H1 (cell line): ENCODE results near the gene NEDD8. TPM values are rescaled to one million over a fixed set of nuclear protein-coding genes. Genes with fewer than 3 reads are reported as not detected.

Source experiments
- CTCF ChIA-PET: fragments of 300-600 bp; sonication (Branson Sonifier 250); formaldehyde crosslinking; loops from one replicate; lab custom pipeline; 2021; ENCODE audit not compliant: partially characterized antibody; lab: Charles Lee
- POLR2A ChIA-PET: fragments of 300-600 bp; sonication (Branson Sonifier 250); formaldehyde crosslinking; loops from one replicate; lab custom pipeline; 2021; ENCODE audit warnings: inconsistent platforms; ENCODE audit not compliant: partially characterized antibody; lab: Charles Lee
- DNase-seq, 2 experiments: peaks; one replicate each; pipeline versions ENCODE4 v3.0.0 to v3.0.0-alpha.2; 2010 to 2022; ENCODE audit warnings: low spot score in 2 of 2, low read depth in 1 of 2, mixed read lengths in 1 of 2
- FAIRE-seq: peaks from 2 replicates; lab custom pipeline; 2011; peaks lifted over from hg19 to GRCh38; lab: Jason Lieb, UNC
- H2AFZ ChIP-seq: 2 replicates; pipeline ENCODE4 v1.8.1; 2012; ENCODE audit warnings: low read length, inconsistent platforms
- H2AK5ac ChIP-seq: 2 replicates; pipeline ENCODE4 v1.6.1; 2013; ENCODE audit warnings: low read depth, low read length
- H2BK120ac ChIP-seq: replicated peaks from 2 replicates; pipeline ENCODE3; 2013; ENCODE audit warnings: low read depth, low read length, inconsistent platforms
- H2BK12ac ChIP-seq: 2 replicates; pipeline ENCODE4 v1.6.1; 2013; ENCODE audit warnings: low read depth, low read length
- H2BK15ac ChIP-seq: 2 replicates; pipeline ENCODE4 v1.6.1; 2013; ENCODE audit warnings: low read length
- H2BK20ac ChIP-seq: 2 replicates; pipeline ENCODE4 v1.6.1; 2013; ENCODE audit warnings: low read length
- H2BK5ac ChIP-seq: 2 replicates; pipeline ENCODE4 v1.6.1; 2013; ENCODE audit warnings: low read depth, low read length
- H3K14ac ChIP-seq: 2 replicates; pipeline ENCODE4 v1.6.1; 2013; ENCODE audit warnings: inconsistent platforms; ENCODE audit not compliant: insufficient read length
- H3K18ac ChIP-seq: 2 replicates; pipeline ENCODE4 v1.6.1; 2013; ENCODE audit warnings: low read length; ENCODE audit errors: extremely low read depth
- H3K23ac ChIP-seq: 2 replicates; pipeline ENCODE4 v1.6.1; 2013; ENCODE audit warnings: inconsistent platforms; ENCODE audit not compliant: insufficient read length
- H3K23me2 ChIP-seq: 2 replicates; pipeline ENCODE4 v1.6.1; 2013; ENCODE audit warnings: low read depth, low read length
- H3K27ac ChIP-seq: 2 replicates; pipeline ENCODE4 v1.6.1; 2011; ENCODE audit warnings: low read depth, low read length, inconsistent platforms
- H3K27me3 ChIP-seq, 4 experiments: replicated peaks in 1 of 4; 1 replicate in 1 of 4; 2 replicates in 3 of 4; pipeline versions ENCODE4 v1.6.1 to v1.8.1; 2011 to 2013; ENCODE audit warnings: low read length in 3 of 4, mild to moderate bottlenecking in 3 of 4, inconsistent platforms in 2 of 4, mixed read lengths in 2 of 4, moderate library complexity in 1 of 4; ENCODE audit not compliant: control insufficient read depth in 3 of 4, insufficient read depth in 3 of 4; ENCODE audit errors: extremely low read depth in 1 of 4
- H3K36me3 ChIP-seq, 4 experiments: 2 replicates each; pipeline versions ENCODE4 v1.6.1 to v1.8.1; 2011 to 2013; ENCODE audit warnings: mild to moderate bottlenecking in 4 of 4, low read length in 3 of 4, moderate library complexity in 2 of 4, control low read depth in 1 of 4, inconsistent platforms in 1 of 4; ENCODE audit not compliant: insufficient read depth in 4 of 4, control insufficient read depth in 2 of 4
- H3K4ac ChIP-seq: replicated peaks from 2 replicates; pipeline ENCODE3; 2013; ENCODE audit warnings: low read length, low read depth, mixed read lengths, inconsistent platforms; ENCODE audit not compliant: insufficient read length
- H3K4me1 ChIP-seq, 4 experiments: replicated peaks in 1 of 4; 1 replicate in 1 of 4; 2 replicates in 3 of 4; pipeline versions ENCODE4 v1.6.1 to v1.8.1; 2011 to 2013; ENCODE audit warnings: low read length in 3 of 4, inconsistent platforms in 2 of 4, mixed read lengths in 1 of 4; ENCODE audit not compliant: insufficient read depth in 4 of 4, control insufficient read depth in 3 of 4
- H3K4me2 ChIP-seq, 2 experiments: 2 replicates each; pipeline versions ENCODE4 v1.6.1 to v1.8.1; 2011 to 2013; ENCODE audit warnings: low read depth in 2 of 2, low read length in 2 of 2, control low read depth in 1 of 2, inconsistent platforms in 1 of 2, mild to moderate bottlenecking in 1 of 2; ENCODE audit not compliant: insufficient read depth in 1 of 2
- H3K4me3 ChIP-seq, 4 experiments: fragments of 200-600, 300-600 bp in 1 of 4; sonication (generic), shearing (Covaris generic), sonication (Bioruptor Twin) in 1 of 4; 2 replicates each; pipeline versions ENCODE4 v1.5.1 to v1.8.1; 2011 to 2016; ENCODE audit warnings: low read length in 4 of 4, low read depth in 3 of 4, control low read depth in 2 of 4, inconsistent platforms in 2 of 4, mild to moderate bottlenecking in 2 of 4, mixed read lengths in 1 of 4, moderate library complexity in 1 of 4; ENCODE audit not compliant: insufficient read depth in 2 of 4; ENCODE audit errors: extremely low read depth in 1 of 4
- H3K56ac ChIP-seq: replicated peaks from 2 replicates; pipeline ENCODE3; 2013; ENCODE audit warnings: low read depth, mild to moderate bottlenecking, mixed read lengths, low read length, inconsistent platforms; ENCODE audit not compliant: insufficient read length
- H3K79me1 ChIP-seq: 2 replicates; pipeline ENCODE4 v1.6.1; 2013; ENCODE audit warnings: low read depth, low read length, control low read depth
- H3K79me2 ChIP-seq, 2 experiments: 2 replicates each; pipeline versions ENCODE4 v1.6.1 to v1.8.1; 2012 to 2013; ENCODE audit warnings: low read length in 2 of 2, mild to moderate bottlenecking in 2 of 2, inconsistent platforms in 1 of 2; ENCODE audit not compliant: insufficient read depth in 2 of 2, control insufficient read depth in 1 of 2
- H3K9ac ChIP-seq, 4 experiments: replicated peaks in 1 of 4; 1 replicate in 1 of 4; 2 replicates in 3 of 4; pipeline versions ENCODE4 v1.6.1 to v1.8.1; 2011 to 2013; ENCODE audit warnings: low read depth in 3 of 4, low read length in 3 of 4, control low read depth in 2 of 4, mild to moderate bottlenecking in 2 of 4, moderate library complexity in 2 of 4, inconsistent platforms in 1 of 4; ENCODE audit errors: extremely low read depth in 1 of 4
- H3K9me3 ChIP-seq, 2 experiments: 2 replicates each; pipeline versions ENCODE4 v1.6.1 to v1.8.1; 2012 to 2013; ENCODE audit warnings: mild to moderate bottlenecking in 2 of 2, moderate library complexity in 2 of 2, control low read depth in 1 of 2, inconsistent platforms in 1 of 2, low read depth in 1 of 2, low read length in 1 of 2, mixed read lengths in 1 of 2; ENCODE audit not compliant: insufficient read depth in 2 of 2
- H4K20me1 ChIP-seq, 2 experiments: replicated peaks in 1 of 2; 2 replicates each; pipeline versions ENCODE3 to v1.8.1; 2011 to 2013; ENCODE audit warnings: inconsistent platforms in 2 of 2, low read length in 2 of 2, mild to moderate bottlenecking in 1 of 2; ENCODE audit not compliant: insufficient read depth in 2 of 2, control insufficient read depth in 1 of 2
- H4K5ac ChIP-seq: 2 replicates; pipeline ENCODE4 v1.6.1; 2013; ENCODE audit warnings: low read length, low read depth, mixed read lengths, inconsistent platforms; ENCODE audit not compliant: insufficient read length
- H4K8ac ChIP-seq: 2 replicates; pipeline ENCODE4 v1.8.0; 2013; ENCODE audit warnings: mild to moderate bottlenecking, moderate library complexity, low read length, inconsistent platforms; ENCODE audit not compliant: insufficient read depth; ENCODE audit errors: extremely low read depth
- H4K91ac ChIP-seq: replicated peaks from 2 replicates; pipeline ENCODE3; 2013; ENCODE audit warnings: low read length, mixed read lengths, inconsistent platforms; ENCODE audit not compliant: insufficient read length
- KDM5A ChIP-seq: fragments of 200-600 bp; IDR thresholded peaks from 2 replicates; pipeline ENCODE4 v1.7.1; 2012; ENCODE audit warnings: mild to moderate bottlenecking, low read length, inconsistent platforms, mixed read lengths
- POLR2AphosphoS5 ChIP-seq: IDR thresholded peaks from 2 replicates; pipeline ENCODE4 v1.6.1; 2011; ENCODE audit warnings: low read depth, low read length
- SIN3A ChIP-seq, 2 experiments: IDR thresholded peaks in 1 of 2; conservative IDR thresholded peaks in 1 of 2; 2 replicates each; pipeline ENCODE4 v1.6.1; 2011 to 2012; ENCODE audit warnings: low read length in 2 of 2, improper control_type of control experiment in 1 of 2, low read depth in 1 of 2, mild to moderate bottlenecking in 1 of 2
- SUZ12 ChIP-seq: fragments of 200-600 bp; sonication (generic); IDR thresholded peaks from 2 replicates; pipeline ENCODE4 v1.6.1; 2012; ENCODE audit warnings: mild to moderate bottlenecking, inconsistent platforms, low read length, moderate library complexity, mixed read lengths
- TEAD4 ChIP-seq: IDR thresholded peaks from 2 replicates; pipeline ENCODE4 v1.6.1; 2012; ENCODE audit warnings: low read depth, low read length, inconsistent platforms, mixed read lengths
- WGBS, 2 experiments: shearing (Covaris generic) in 1 of 2; methylation state at CpG; one replicate each; pipeline versions ENCODE4 v1.1.6 to v1.1.7; 2013 to 2015; ENCODE audit warnings: low lambda C conversion rate in 2 of 2, mixed read lengths in 2 of 2, inconsistent platforms in 1 of 2, low coverage in 1 of 2, missing lambda C conversion rate in 1 of 2; ENCODE audit not compliant: insufficient replicate concordance in 2 of 2, insufficient coverage in 1 of 2, insufficient read length in 1 of 2; ENCODE audit errors: extremely low coverage in 1 of 2, missing lambda C conversion rate in 1 of 2; 5-methylcytosine and 5-hydroxymethylcytosine counted together
- polyA plus RNA-seq, 7 experiments: library from polyadenylated mRNA; depleted of rRNA in 3 of 7; stranded (reverse) in 5 of 7; unstranded in 2 of 7; fragments of >200 nt in 5 of 7; fragments of 200-250 nt in 2 of 7; gene quantifications; 1 replicate in 5 of 7; 2 replicates in 1 of 7; 4 replicates in 1 of 7; pipeline versions ENCODE4 v1.2.1 to v1.2.3, GENCODE V29; 2011 to 2013; ENCODE audit warnings: missing spikeins in 2 of 7, mixed read lengths in 2 of 7
- total RNA-seq: library from RNA; stranded (reverse); fragmentation: NEBNext Ultra II Directional; extraction: Animal tissue kit (Norgen Biotek cat#: 25700); gene quantifications from 2 replicates; pipeline ENCODE4 v1.2.1, GENCODE V29; 2021
- TF ChIP-seq, protein P1 (sequence below): IDR thresholded peaks from 2 replicates; pipeline ENCODE4 v1.6.1; 2011; ENCODE audit warnings: low read depth, mild to moderate bottlenecking, low read length; ENCODE audit not compliant: insufficient read depth
- TF ChIP-seq, protein P2 (sequence below): IDR thresholded peaks from 2 replicates; pipeline ENCODE4 v1.6.1; 2012; ENCODE audit warnings: inconsistent platforms

The NEDD8 gene
- total and polyA plus RNA-seq, 2 of the 8 experiments (the other 6 are each of a cell fraction or from before 2014, with no cell fraction given) = 253 to 317 TPM

DNA sequence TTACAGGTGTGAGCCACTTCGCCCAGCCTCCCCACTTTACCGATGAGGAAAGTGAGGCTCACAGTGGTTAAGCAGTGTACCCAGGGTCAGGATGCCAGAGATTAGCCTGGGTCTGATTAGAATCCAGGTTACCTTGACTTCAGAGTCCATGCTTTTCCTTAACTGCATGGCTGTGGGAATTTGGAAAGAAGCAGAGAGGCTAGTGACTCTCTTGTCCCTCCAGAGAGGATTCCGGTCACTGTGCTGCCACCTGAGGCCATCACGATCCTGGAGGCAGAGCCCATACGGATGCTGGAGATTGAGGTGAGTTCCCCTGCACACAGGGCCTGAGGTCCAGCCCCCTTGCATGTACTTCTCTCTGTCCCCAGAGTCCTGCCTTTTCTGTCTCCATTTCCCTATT is 55.6 kb downstream of the NEDD8 start:
- Histone ChIP-seq H2AK5ac (no peak overlapping the region), H4K91ac (no peak overlapping the region), H4K20me1 (peaks cover 2 to 15% of the 10 kb centered on the region in 2 experiments), H2BK12ac (no peak overlapping the region), H3K79me2 (no peaks in the 10 kb centered on the region), H3K23me2 (peaks cover 5% of the 10 kb centered on the region; the same call in 1 of the 2 replicates), H3K4ac (no peak overlapping the region), H2BK20ac (no peak overlapping the region), H2BK15ac (no peak overlapping the region), H3K27ac (no peak overlapping the region), H3K79me1 (no peaks in the 10 kb centered on the region), H3K18ac (no peak overlapping the region), H3K4me1 (peaks cover 0 to 9% (median 7%) of the 10 kb centered on the region in 4 experiments; a peak in 4 of 7 replicates), H3K4me3 (no peak overlapping the region), H2BK5ac (no peak overlapping the region), H3K9me3 (no peaks in the 10 kb centered on the region), H3K9ac (no peak overlapping the region), H3K27me3 (no peaks in the 10 kb centered on the region), H3K4me2 (no peak overlapping the region), H3K56ac (no peak overlapping the region), H4K5ac (no peak overlapping the region), H3K14ac (no peak overlapping the region), H4K8ac (no peak overlapping the region), H2BK120ac (no peak overlapping the region), H3K36me3 (peaks cover 10 to 29% (median 28%) of the 10 kb centered on the region in 4 experiments), H3K23ac (no peak overlapping the region), H2AFZ (no peak overlapping the region)
- 93% methylated on average over 5 of the region's 5 CpGs; no CpG with 5 or more reads in 1 of the 2 experiments for WGBS, 2 experiments
- CTCF ChIA-PET = interaction anchor here (1.0 to 1.1 kb wide), 3 partner anchors 65 to 126 kb away, joined by 3 to 4 read pairs (median 3); no protein-coding TSS in a partner anchor
- FAIRE-seq = no peak
- DNase-seq = no peak
- TF ChIP-seq SIN3A (conservative IDR thresholded peaks at IDR 0.05 in 1 of 2, IDR thresholded peaks at IDR 0.05 in 1 of 2; ENCODE audit: low read depth in 1 of 2, low read length in 2 of 2) (no peak), KDM5A (no peak), TEAD4 (no peak), SUZ12 (no peak), POLR2AphosphoS5 (0 out of 2 replicates have a peak, but pooled peaks have one; percentile 25)
- TF ChIP-seq, protein P1, sequence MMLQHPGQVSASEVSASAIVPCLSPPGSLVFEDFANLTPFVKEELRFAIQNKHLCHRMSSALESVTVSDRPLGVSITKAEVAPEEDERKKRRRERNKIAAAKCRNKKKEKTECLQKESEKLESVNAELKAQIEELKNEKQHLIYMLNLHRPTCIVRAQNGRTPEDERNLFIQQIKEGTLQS = no peak
- TF ChIP-seq, protein P2, sequence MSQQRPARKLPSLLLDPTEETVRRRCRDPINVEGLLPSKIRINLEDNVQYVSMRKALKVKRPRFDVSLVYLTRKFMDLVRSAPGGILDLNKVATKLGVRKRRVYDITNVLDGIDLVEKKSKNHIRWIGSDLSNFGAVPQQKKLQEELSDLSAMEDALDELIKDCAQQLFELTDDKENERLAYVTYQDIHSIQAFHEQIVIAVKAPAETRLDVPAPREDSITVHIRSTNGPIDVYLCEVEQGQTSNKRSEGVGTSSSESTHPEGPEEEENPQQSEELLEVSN = no peak
- POLR2A ChIA-PET = interaction anchor here (1.2 to 10.7 kb wide), 9 partner anchors 11 to 102 kb away, joined by 4 to 158 read pairs (median 5); partner anchors contain the start of genes IPO4, IRF9 and PSME1
